SHP77 treated with DMSO at 0.1 percent for 48 hours (cell line): ENCODE measurements around the gene CCDC78.
"Not testable (repeated sequence)": the region's sequence is repeated elsewhere in the genome, so short reads cannot be mapped to it uniquely, and the experiment has no call there.

Experiments used
- DNase-seq: peaks from one replicate; lab custom pipeline; 2025; lab: John Stamatoyannopoulos, UW

CCDC78 gene

GRCh38 chr16:692356-693108 is 33.7 kb downstream of the CCDC78 start:
- no peak for DNase-seq

- not testable (repeated sequence) for DNase-seq
Observed at GRCh38 chr16:691242-691641, 35.0 kb downstream of the CCDC78 start.

- DNase-seq, result no peak
Observed at GRCh38 chr16:689175-689897, 36.9 kb downstream of the CCDC78 start.

GRCh38 chr16:687499-687898 is 38.7 kb downstream of the CCDC78 start:
- no peak for DNase-seq

GRCh38 chr16:686459-687260 is 39.6 kb downstream of the CCDC78 start:
- DNase-seq, result no peak

- DNase-seq, result peak; percentile 44
Observed at GRCh38 chr16:685967-686366, 40.3 kb downstream of the CCDC78 start.

GRCh38 chr16:684961-685696 is 41.1 kb downstream of the CCDC78 start:
- peak; percentile 72 for DNase-seq

GRCh38 chr16:684071-684794 is 42.0 kb downstream of the CCDC78 start, which contains the start of gene JMJD8:
JMJD8 (minus strand) TSS chr16:684334; CDS start chr16:684319, 15 bp downstream.
- peak; percentile 93 for DNase-seq

GRCh38 chr16:683396-684070 is 42.7 kb downstream of the CCDC78 start:
- DNase-seq, result no peak

GRCh38 chr16:682493-683395 is 43.5 kb downstream of the CCDC78 start:
- no peak for DNase-seq

GRCh38 chr16:681746-682427 is 44.4 kb downstream of the CCDC78 start:
- no peak for DNase-seq

GRCh38 chr16:680967-681745 is 45.1 kb downstream of the CCDC78 start:
- DNase-seq, result no peak

GRCh38 chr16:680625-680945 is 45.7 kb downstream of the CCDC78 start:
- no peak for DNase-seq

GRCh38 chr16:679814-680624 is 46.2 kb downstream of the CCDC78 start, which contains the start of gene STUB1:
STUB1 (plus strand) TSS chr16:680410; CDS start chr16:680526, 116 bp downstream.
- DNase-seq, result no peak

- DNase-seq, result peak; percentile 29
Observed at GRCh38 chr16:678858-679813, 47.1 kb downstream of the CCDC78 start.

GRCh38 chr16:678209-678857 is 47.9 kb downstream of the CCDC78 start:
- DNase-seq, result no peak
